Subcutaneous preadipocyte (primary cell): ENCODE data around the gene PAIP2. TPM values are rescaled to one million over a fixed set of nuclear protein-coding genes. Genes with fewer than 3 reads are reported as not detected.

Source experiments
- small RNA-seq: library from RNA; depleted of rRNA; stranded (forward); fragments of <200 nt; gene quantifications from one replicate; pipeline ENCODE3, GENCODE V24; 2012
- total RNA-seq: library from RNA; depleted of rRNA; stranded (reverse); fragments of >200 nt; gene quantifications from 2 replicates; pipeline ENCODE4 v1.2.3, GENCODE V29; 2012

The PAIP2 gene
- 28.3 and 30.1 TPM in 2 replicates for total RNA-seq

GRCh38 chr5:139341689-139342422, at the start of gene PAIP2:
PAIP2 (plus strand) TSS chr5:139341854; CDS start chr5:139363785, 21,931 bp downstream.

DNA sequence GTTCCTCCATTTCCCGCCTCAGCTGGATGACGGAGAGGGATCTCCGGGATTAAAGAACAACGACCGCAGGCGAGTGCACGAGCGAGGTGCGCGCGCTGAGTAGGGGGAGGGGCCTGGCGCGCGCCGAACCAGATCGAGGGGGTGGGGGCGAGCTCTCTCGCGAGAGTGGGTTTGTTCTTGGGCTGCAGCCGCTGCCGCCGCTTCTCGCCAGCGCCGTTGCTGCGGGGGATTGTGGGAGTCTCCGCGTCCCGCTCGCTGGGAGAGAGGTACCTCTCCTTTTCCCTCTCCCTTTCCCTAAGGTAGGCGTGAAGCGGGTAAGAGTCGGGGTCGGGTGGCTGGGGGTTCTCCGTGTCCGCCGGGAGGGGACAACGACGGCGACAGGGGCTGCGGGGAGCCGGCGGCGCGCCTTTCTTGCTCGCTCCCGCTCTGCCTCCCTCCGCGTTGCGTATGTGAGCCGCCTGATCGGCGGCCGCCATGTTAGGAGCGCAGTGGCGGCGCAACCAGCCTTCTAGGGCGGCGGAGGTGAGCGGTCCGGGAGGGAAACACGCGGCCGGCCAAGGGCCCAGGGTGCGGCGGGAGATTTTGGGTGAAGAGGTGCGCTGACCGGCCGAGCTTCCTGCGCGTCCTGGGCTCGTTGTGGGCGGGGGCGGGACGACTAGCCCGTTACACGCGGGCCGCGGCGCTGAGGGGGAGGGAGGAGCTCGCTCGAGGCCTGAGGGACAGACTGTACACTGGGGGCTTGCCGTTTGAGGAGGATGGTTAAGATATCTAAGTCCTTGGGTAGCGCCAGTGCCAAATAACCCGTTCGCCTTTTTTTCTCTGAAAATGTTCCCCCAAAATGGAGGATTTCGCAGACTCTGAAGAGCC, 47.9 kb upstream of the PAIP2 start, which contains the start of gene MATR3:
Gene MATR3 (plus strand): TSS at position 234 of the 867 bp plus-strand sequence. CDS start 13,676 bp downstream, outside the sequence.

GRCh38 chr5:139383275-139383992, 41.8 kb downstream of the PAIP2 start, which contains the start of gene SLC23A1:
SLC23A1 (minus strand) TSS chr5:139383297; CDS start chr5:139383253, 44 bp downstream.

GRCh38 chr5:139389701-139390638, 48.3 kb downstream of the PAIP2 start, which contains the start of gene MZB1:
MZB1 (minus strand) TSS chr5:139389913; CDS start chr5:139389856, 57 bp downstream.

GRCh38 chr5:139394654-139395566, 53.3 kb downstream of the PAIP2 start, which contains the start of gene PROB1:
PROB1 (minus strand) TSS chr5:139395104; CDS start chr5:139395081, 23 bp downstream.

DNA sequence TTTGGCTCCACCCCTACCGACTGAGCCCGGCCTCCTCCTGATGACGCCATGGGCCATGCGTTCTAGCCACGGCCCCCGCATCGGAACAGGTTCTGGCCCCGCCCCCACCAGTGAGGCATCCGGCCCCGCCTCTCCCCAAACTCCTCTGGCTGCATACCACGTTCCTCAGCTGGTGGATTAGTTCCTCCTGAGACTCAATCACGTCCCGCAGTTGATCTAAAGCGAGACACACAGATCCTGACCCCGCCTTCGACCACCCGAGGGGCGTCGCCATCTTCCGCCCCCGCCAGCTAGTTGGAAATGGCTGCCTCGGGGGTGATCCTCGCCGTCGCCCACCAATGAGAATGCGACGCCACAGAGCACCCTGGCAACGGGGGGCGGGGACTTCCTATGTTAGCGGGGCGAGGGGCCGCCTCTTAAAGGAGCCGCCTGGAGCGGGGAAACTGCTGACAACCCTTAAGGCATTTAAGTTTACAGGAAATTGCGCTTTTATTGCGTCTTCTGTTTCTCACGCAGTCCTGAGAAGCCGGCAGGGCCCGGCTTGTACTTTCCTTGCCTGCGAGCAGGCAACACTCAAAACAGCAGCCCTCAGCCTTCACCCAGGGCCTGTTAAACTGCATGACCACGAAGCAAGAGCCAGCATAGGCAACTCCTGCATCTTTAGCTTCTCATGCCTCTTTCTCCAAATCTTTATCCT, 62.3 kb downstream of the PAIP2 start, which contains the start of gene SPATA24:
Gene SPATA24 (minus strand): TSS at position 303 of the 697 bp plus-strand sequence. CDS start 29 bp downstream, at position 274.

Small RNAs within 50 kb of the gene (small RNA-seq; reads per million reads assigned to genes)
- not detected for gene RNA5SP195

Other genes starting within 250 kb of the PAIP2 start
- 39.5 and 51.4 TPM in 2 replicates for gene SIL1, start 143.5 kb upstream of the PAIP2 start, total RNA-seq
- gene MATR3, start 48.1 kb upstream of the PAIP2 start, total RNA-seq: 157 and 202 TPM in 2 replicates
- gene SLC23A1, start 41.4 kb downstream of the PAIP2 start, total RNA-seq: not detected in 2 replicates
- under 0.01 TPM in 1 of 2 replicates, not detected in the other for gene MZB1, start 48.1 kb downstream of the PAIP2 start, total RNA-seq
- 0.73 and 1.8 TPM in 2 replicates for gene PROB1, start 53.2 kb downstream of the PAIP2 start, total RNA-seq
- 4.5 and 6.2 TPM in 2 replicates for gene SPATA24, start 62.2 kb downstream of the PAIP2 start, total RNA-seq
- 5.5 and 6.2 TPM in 2 replicates for gene DNAJC18, start 97.7 kb downstream of the PAIP2 start, total RNA-seq
- 0.37 TPM in 1 of 2 replicates, not detected in the other for gene ECSCR, start 120.9 kb downstream of the PAIP2 start, total RNA-seq
- gene SMIM33, start 129.2 kb downstream of the PAIP2 start, total RNA-seq: not detected in 2 replicates
- 18.7 and 23.9 TPM in 2 replicates for gene STING1, start 140.9 kb downstream of the PAIP2 start, total RNA-seq
- gene UBE2D2, start 219.5 kb downstream of the PAIP2 start, total RNA-seq: 44.6 and 50.7 TPM in 2 replicates